Measurements from ENCODE around the gene MKNK1.

Gene MKNK1

GRCh38 chr1:46525253-46525983 lies 78.7 kb downstream of the MKNK1 start:
- TF ChIP-seq POLR2A (IDR thresholded peaks at IDR 0.05; ENCODE audit: low read depth, low read length) (no peak), POLR2AphosphoS5 (IDR thresholded peaks at IDR 0.05; ENCODE audit: low read depth, low read length) (no peak), TAF1 (IDR thresholded peaks at IDR 0.05; ENCODE audit: borderline replicate concordance, low read depth, low read length) (no peak)
- no peak for DNase-seq (ENCODE audit: insufficient read length)
- no peak for FAIRE-seq

- DNase-seq (ENCODE audit: insufficient read length) (no peak), FAIRE-seq (no peak)
- TF ChIP-seq TAF1 (IDR thresholded peaks at IDR 0.05; ENCODE audit: borderline replicate concordance, low read depth, low read length) (no peak), POLR2AphosphoS5 (IDR thresholded peaks at IDR 0.05; ENCODE audit: low read depth, low read length) (no peak), POLR2A (IDR thresholded peaks at IDR 0.05; ENCODE audit: low read depth, low read length) (no peak)
These were observed 79.2 kb downstream of the MKNK1 start for GRCh38 chr1:46524843-46525242.

GRCh38 chr1:46523496-46524353 lies 80.3 kb downstream of the MKNK1 start:
- TF ChIP-seq TAF1 (IDR thresholded peaks at IDR 0.05; ENCODE audit: borderline replicate concordance, low read depth, low read length) = no peak
- no peak for TF ChIP-seq POLR2AphosphoS5 (IDR thresholded peaks at IDR 0.05; ENCODE audit: low read depth, low read length)
- no peak for TF ChIP-seq POLR2A (IDR thresholded peaks at IDR 0.05; ENCODE audit: low read depth, low read length)
- DNase-seq (ENCODE audit: insufficient read length) (no peak), FAIRE-seq (no peak)

GRCh38 chr1:46522969-46523320 lies 81.1 kb downstream of the MKNK1 start:
- DNase-seq (ENCODE audit: insufficient read length) = no peak
- no peak for TF ChIP-seq POLR2AphosphoS5 (IDR thresholded peaks at IDR 0.05; ENCODE audit: low read depth, low read length)
- no peak for TF ChIP-seq POLR2A (IDR thresholded peaks at IDR 0.05; ENCODE audit: low read depth, low read length)
- FAIRE-seq = no peak

- DNase-seq (ENCODE audit: insufficient read length) (no peak), FAIRE-seq (peak; percentile 67)
- TF ChIP-seq TAF1 (IDR thresholded peaks at IDR 0.05; ENCODE audit: borderline replicate concordance, low read depth, low read length) (no peak), POLR2AphosphoS5 (IDR thresholded peaks at IDR 0.05; ENCODE audit: low read depth, low read length) (no peak), POLR2A (IDR thresholded peaks at IDR 0.05; ENCODE audit: low read depth, low read length) (no peak)
These were observed 81.7 kb downstream of the MKNK1 start for GRCh38 chr1:46522184-46522968.

DNA sequence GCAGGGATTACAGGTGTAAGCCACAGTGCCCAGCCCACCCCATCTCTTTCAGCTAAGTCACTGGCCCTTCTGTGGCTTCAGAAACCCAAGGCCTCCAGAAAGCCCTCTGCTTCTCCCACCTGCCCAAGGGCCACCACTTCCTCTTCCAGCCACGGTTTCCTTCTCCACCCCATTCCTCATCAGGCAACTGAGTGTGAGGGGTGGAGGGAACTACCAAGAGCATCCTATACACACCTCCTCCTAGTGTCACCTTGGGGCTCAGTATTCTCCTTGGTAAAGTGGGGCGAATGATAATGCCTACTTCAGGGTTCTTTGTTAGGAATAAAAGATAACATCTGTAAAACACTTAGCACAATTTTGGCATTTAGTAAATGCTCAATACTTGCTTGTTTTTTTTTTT lies 82.7 kb downstream of the MKNK1 start:
- FAIRE-seq = no peak

GRCh38 chr1:46520063-46520911 lies 83.8 kb downstream of the MKNK1 start:
- FAIRE-seq (no peak), DNase-seq (ENCODE audit: insufficient read length) (no peak)
- TF ChIP-seq POLR2AphosphoS5 (IDR thresholded peaks at IDR 0.05; ENCODE audit: low read depth, low read length) = no peak
- no peak for TF ChIP-seq TAF1 (IDR thresholded peaks at IDR 0.05; ENCODE audit: borderline replicate concordance, low read depth, low read length)
- no peak for TF ChIP-seq POLR2A (IDR thresholded peaks at IDR 0.05; ENCODE audit: low read depth, low read length)

More for the DNA sequence above, 82.7 kb downstream of the MKNK1 start:
- DNase-seq (ENCODE audit: insufficient read length) = no peak
- TF ChIP-seq POLR2AphosphoS5 (IDR thresholded peaks at IDR 0.05; ENCODE audit: low read depth, low read length) = no peak
- TF ChIP-seq POLR2A (IDR thresholded peaks at IDR 0.05; ENCODE audit: low read depth, low read length) = no peak
- TF ChIP-seq TAF1 (IDR thresholded peaks at IDR 0.05; ENCODE audit: borderline replicate concordance, low read depth, low read length) = no peak

DNA sequence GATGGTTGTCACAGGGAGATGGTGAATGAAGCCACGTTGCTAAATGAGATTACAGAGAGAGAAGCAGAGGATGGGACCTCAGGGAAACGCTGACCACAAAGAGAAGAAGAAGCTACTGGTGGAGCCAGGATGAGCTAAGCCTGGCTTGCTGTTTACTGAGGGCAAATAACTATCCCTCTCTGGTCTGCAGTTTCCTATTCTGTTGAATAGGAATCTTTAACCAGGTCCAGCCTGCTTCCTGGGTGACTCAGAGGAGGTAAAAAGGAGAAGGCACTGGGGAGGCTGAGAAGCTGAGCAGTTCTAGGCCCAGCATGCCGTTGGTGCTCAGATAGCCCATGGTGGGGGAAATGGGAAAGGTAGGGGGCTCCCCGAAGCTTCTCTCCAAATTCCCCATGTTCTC lies 84.9 kb downstream of the MKNK1 start:
- no peak for DNase-seq (ENCODE audit: insufficient read length)
- no peak for FAIRE-seq
- TF ChIP-seq POLR2AphosphoS5 (IDR thresholded peaks at IDR 0.05; ENCODE audit: low read depth, low read length) = no peak
- TF ChIP-seq POLR2A (IDR thresholded peaks at IDR 0.05; ENCODE audit: low read depth, low read length) = no peak
- TF ChIP-seq TAF1 (IDR thresholded peaks at IDR 0.05; ENCODE audit: borderline replicate concordance, low read depth, low read length) = no peak

- FAIRE-seq = no peak
- TF ChIP-seq POLR2AphosphoS5 (IDR thresholded peaks at IDR 0.05; ENCODE audit: low read depth, low read length) = no peak
- no peak for TF ChIP-seq TAF1 (IDR thresholded peaks at IDR 0.05; ENCODE audit: borderline replicate concordance, low read depth, low read length)
- TF ChIP-seq POLR2A (IDR thresholded peaks at IDR 0.05; ENCODE audit: low read depth, low read length) = no peak
These were observed 86.1 kb downstream of the MKNK1 start for GRCh38 chr1:46517932-46518498.

DNA sequence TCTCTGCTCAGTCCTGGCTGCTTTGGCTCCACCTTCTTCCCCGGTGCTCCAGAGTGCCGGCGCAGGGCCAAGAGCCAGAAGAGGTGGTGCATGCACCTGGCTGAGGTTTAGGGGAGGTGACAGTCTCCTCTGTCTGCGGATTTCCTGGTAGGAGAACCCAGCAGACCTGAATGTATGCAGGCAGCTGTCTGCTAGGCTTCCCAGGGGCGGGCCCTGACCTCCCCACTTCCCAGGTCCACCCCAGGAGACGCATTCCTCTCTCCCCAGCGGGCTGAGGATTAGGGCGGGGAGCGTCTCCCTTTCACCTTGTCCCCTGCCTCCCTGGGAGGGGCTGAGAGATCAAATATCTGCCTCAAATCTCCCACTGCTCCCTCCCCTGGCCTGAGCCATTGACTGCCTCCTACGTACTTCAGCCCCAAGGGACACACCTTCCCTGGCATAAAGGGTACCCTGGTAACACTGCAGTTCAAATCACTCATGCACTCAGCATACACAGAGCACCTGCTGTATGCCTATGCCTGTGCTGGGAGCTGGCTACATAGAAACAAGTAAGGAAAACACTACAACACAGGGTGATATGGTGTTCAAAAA lies 87.0 kb downstream of the MKNK1 start:
- FAIRE-seq (no peak), DNase-seq (ENCODE audit: insufficient read length) (no peak)
- no peak for TF ChIP-seq TAF1 (IDR thresholded peaks at IDR 0.05; ENCODE audit: borderline replicate concordance, low read depth, low read length)
- TF ChIP-seq POLR2A (IDR thresholded peaks at IDR 0.05; ENCODE audit: low read depth, low read length) = no peak
- TF ChIP-seq POLR2AphosphoS5 (IDR thresholded peaks at IDR 0.05; ENCODE audit: low read depth, low read length) = no peak

More at GRCh38 chr1:46517932-46518498, 86.1 kb downstream of the MKNK1 start:
- DNase-seq (ENCODE audit: insufficient read length) = no peak
